ENCODE results near the gene PCGF2. TPM values are rescaled to one million over a fixed set of nuclear protein-coding genes. Genes with fewer than 3 reads are reported as not detected.

Gene PCGF2
- total RNA-seq, 4 donors from 2014 or later, result 1.3 to 4.0 (median 1.6) TPM

- ATAC-seq (no peak), DNase-seq (no peak)
- no peak overlapping the region for H3K4me3 ChIP-seq
- in situ Hi-C loops (cut with MboI; ENCODE audit: low sequenced_read_pairs in 4 of 4) (no loop called here), intact Hi-C loops (cut with DNase I; ENCODE audit: low total_unique reads) (loop anchor here (5.0 kb wide), 1 partner anchor 89 kb away; the partner anchor contains the start of gene PIP4K2B)
- peaks cover 60 to 61% of the 10 kb centered on the region in 2 donors for H3K4me1 ChIP-seq
- H3K27me3 ChIP-seq, result no peaks in the 10 kb centered on the region
- no peaks in the 10 kb centered on the region for H3K9me3 ChIP-seq
- TF ChIP-seq CTCF (IDR thresholded peaks at IDR 0.05 in 4 of 5, conservative IDR thresholded peaks at IDR 0.05 in 1 of 5) (no peak), POLR2A (IDR thresholded peaks at IDR 0.05) (no peak)
- H3K27ac ChIP-seq, result peak overlapping the region in 3 of 4 donors; percentile 96 to 100 (median 100)
- peaks cover 0 to 28% of the 10 kb centered on the region in 2 donors for H3K36me3 ChIP-seq
Observed at GRCh38 chr17:38707678-38708351, 40.3 kb downstream of the PCGF2 start.

GRCh38 chr17:38706505-38707216 is 41.5 kb downstream of the PCGF2 start:
- peak overlapping the region; percentile 96 to 100 (median 98) for H3K27ac ChIP-seq
- ATAC-seq, result no peak
- H3K36me3 ChIP-seq, result peaks cover 0 to 16% of the 10 kb centered on the region in 2 donors
- intact Hi-C loops (cut with DNase I; ENCODE audit: low total_unique reads) (loop anchor here (5.0 kb wide), 1 partner anchor 91 kb away; the partner anchor contains the start of gene PIP4K2B), in situ Hi-C loops (cut with MboI; ENCODE audit: low sequenced_read_pairs in 4 of 4) (no loop called here)
- no peak for DNase-seq
- no peaks in the 10 kb centered on the region for H3K9me3 ChIP-seq
- TF ChIP-seq POLR2A (IDR thresholded peaks at IDR 0.05) (no peak), CTCF (IDR thresholded peaks at IDR 0.05 in 4 of 5, conservative IDR thresholded peaks at IDR 0.05 in 1 of 5) (no peak)
- H3K4me1 ChIP-seq, result peaks cover 50% of the 10 kb centered on the region in 2 donors
- no peaks in the 10 kb centered on the region for H3K27me3 ChIP-seq
- H3K4me3 ChIP-seq, result peak overlapping the region; percentile 71 to 93 (median 76)

GRCh38 chr17:38705803-38706504 is 42.2 kb downstream of the PCGF2 start:
- TF ChIP-seq CTCF (IDR thresholded peaks at IDR 0.05 in 4 of 5, conservative IDR thresholded peaks at IDR 0.05 in 1 of 5), result no peak
- TF ChIP-seq POLR2A (IDR thresholded peaks at IDR 0.05), result peak in 1 of 2 donors; percentile 30
- no peaks in the 10 kb centered on the region for H3K27me3 ChIP-seq
- H3K4me3 ChIP-seq, result peak overlapping the region; percentile 71 to 93 (median 76)
- no peaks in the 10 kb centered on the region for H3K9me3 ChIP-seq
- ATAC-seq (no peak), DNase-seq (peak in 1 of 2 donors; percentile 59)
- H3K27ac ChIP-seq, result peak overlapping the region; percentile 96 to 100 (median 98)
- peaks cover 48% of the 10 kb centered on the region in 2 donors for H3K4me1 ChIP-seq
- in situ Hi-C loops (cut with MboI; ENCODE audit: low sequenced_read_pairs in 4 of 4) (no loop called here), intact Hi-C loops (cut with DNase I; ENCODE audit: low total_unique reads) (loop anchor here (2.0 to 5.0 kb wide), 2 partner anchors 29 to 91 kb away; partner anchors contain the start of gene PIP4K2B)
- H3K36me3 ChIP-seq, result peaks cover 0 to 13% of the 10 kb centered on the region in 2 donors

- in situ Hi-C loops (cut with MboI; ENCODE audit: low sequenced_read_pairs in 4 of 4) (no loop called here), intact Hi-C loops (cut with DNase I; ENCODE audit: low total_unique reads) (loop anchor here (2.0 to 5.0 kb wide), 2 partner anchors 29 to 92 kb away; partner anchors contain the start of gene PIP4K2B)
- H3K4me1 ChIP-seq, result peaks cover 43 to 44% of the 10 kb centered on the region in 2 donors
- peak overlapping the region; percentile 71 to 93 (median 76) for H3K4me3 ChIP-seq
- H3K27ac ChIP-seq, result peak overlapping the region; percentile 96 to 100 (median 98)
- TF ChIP-seq CTCF (IDR thresholded peaks at IDR 0.05 in 4 of 5, conservative IDR thresholded peaks at IDR 0.05 in 1 of 5) (no peak), POLR2A (IDR thresholded peaks at IDR 0.05) (no peak)
- DNase-seq (no peak), ATAC-seq (no peak)
- H3K27me3 ChIP-seq, result no peaks in the 10 kb centered on the region
- peaks cover 0 to 13% of the 10 kb centered on the region in 2 donors for H3K36me3 ChIP-seq
- no peaks in the 10 kb centered on the region for H3K9me3 ChIP-seq
Observed at GRCh38 chr17:38705523-38705802, 42.7 kb downstream of the PCGF2 start.

All from gastrocnemius medialis (tissue), 4 donors.